Osteoblast (primary cell): ENCODE data around the gene DGKQ. TPM values are rescaled to one million over a fixed set of nuclear protein-coding genes. Genes with fewer than 3 reads are reported as not detected.

ENCODE experiments used
- DNase-seq: peaks from one replicate; pipeline ENCODE4 v3.0.0; 2011; ENCODE audit warnings: low spot score, mixed read lengths; ENCODE audit not compliant: insufficient read length; ENCODE audit errors: missing footprints
- H2AFZ ChIP-seq: 2 replicates; pipeline ENCODE4 v1.6.0; 2011; ENCODE audit warnings: mild to moderate bottlenecking, low read length
- H3K27ac ChIP-seq: 2 replicates; pipeline ENCODE4 v1.5.1; 2011; ENCODE audit warnings: mild to moderate bottlenecking, low read depth, low read length, moderate library complexity
- H3K27me3 ChIP-seq: 2 replicates; pipeline ENCODE4 v1.6.0; 2012; ENCODE audit warnings: mild to moderate bottlenecking, control low read depth, inconsistent platforms, low read length, moderate library complexity; ENCODE audit not compliant: insufficient read depth
- H3K36me3 ChIP-seq: 2 replicates; pipeline ENCODE4 v1.5.1; 2011; ENCODE audit warnings: mild to moderate bottlenecking, low read length, control low read depth, moderate library complexity; ENCODE audit not compliant: insufficient read depth
- H3K4me1 ChIP-seq: 2 replicates; pipeline ENCODE4 v1.5.1; 2011; ENCODE audit warnings: mild to moderate bottlenecking, low read length, control low read depth, moderate library complexity; ENCODE audit not compliant: insufficient read depth
- H3K4me2 ChIP-seq: 2 replicates; pipeline ENCODE4 v1.6.0; 2011; ENCODE audit warnings: mild to moderate bottlenecking, low read length; ENCODE audit not compliant: insufficient read depth
- H3K4me3 ChIP-seq: fragments of 200-600 bp; sonication (generic); 3 replicates; pipeline ENCODE4 v1.5.1; 2012; ENCODE audit warnings: mild to moderate bottlenecking, low read length, inconsistent platforms; ENCODE audit not compliant: insufficient read depth
- H3K79me2 ChIP-seq: 2 replicates; pipeline ENCODE4 v1.6.0; 2012; ENCODE audit warnings: mild to moderate bottlenecking, low read length, control low read depth, inconsistent platforms; ENCODE audit not compliant: insufficient read depth
- H3K9me3 ChIP-seq: 2 replicates; pipeline ENCODE4 v1.5.1; 2011; ENCODE audit warnings: low read depth, low read length, control low read depth
- H4K20me1 ChIP-seq: 2 replicates; pipeline ENCODE4 v1.6.0; 2012; ENCODE audit warnings: mild to moderate bottlenecking, low read length, control low read depth; ENCODE audit not compliant: insufficient read depth
- total RNA-seq: library from RNA; depleted of rRNA; stranded (reverse); fragments of >200 nt; gene quantifications from 2 replicates; pipeline ENCODE4 v1.2.3, GENCODE V29; 2012
- TF ChIP-seq, protein P1 (sequence below): IDR thresholded peaks from 2 replicates; pipeline ENCODE4 v1.5.1; 2011; ENCODE audit warnings: mild to moderate bottlenecking, low read depth, low read length, moderate library complexity; ENCODE audit errors: extremely low read depth

Gene DGKQ
- total RNA-seq, 1 donor, result 15.2 TPM

DNA sequence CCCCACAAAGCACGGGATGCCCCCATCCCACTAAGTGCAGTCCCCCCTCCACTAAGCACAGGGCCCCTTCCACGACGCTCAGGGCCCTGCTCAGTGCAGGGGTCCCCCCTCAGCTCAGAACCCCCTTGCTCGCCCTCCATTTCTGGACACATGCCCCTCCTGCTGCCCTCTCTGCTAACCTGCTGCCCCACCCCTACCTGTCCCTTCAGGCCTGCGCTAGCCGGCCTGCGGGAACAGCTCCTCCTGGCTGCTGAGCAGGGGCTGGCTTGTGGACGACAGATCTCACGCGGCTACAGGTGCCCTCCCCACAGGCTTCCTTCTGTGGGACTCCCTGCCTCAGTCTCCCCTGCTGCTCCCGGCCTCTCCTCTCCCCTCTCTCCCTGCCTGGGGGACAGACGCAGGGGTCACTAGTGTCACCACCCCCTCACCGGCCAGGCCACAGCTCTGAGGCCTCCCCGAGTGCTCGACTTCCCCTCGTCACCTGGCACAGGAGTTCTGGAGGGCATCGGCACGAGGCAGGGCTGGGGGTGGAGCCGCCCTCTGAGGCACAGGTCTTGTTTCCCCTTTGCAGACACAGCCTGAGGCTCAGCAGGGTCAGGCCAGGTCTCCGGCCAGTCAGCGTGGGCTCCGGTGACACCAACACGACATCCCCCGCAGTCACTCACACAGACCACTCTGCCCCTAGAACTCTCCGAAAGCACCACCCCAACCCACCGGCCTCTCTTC lies 62.8 kb downstream of the DGKQ start:
- no peak overlapping the region for H3K27ac ChIP-seq
- TF ChIP-seq, protein P1, sequence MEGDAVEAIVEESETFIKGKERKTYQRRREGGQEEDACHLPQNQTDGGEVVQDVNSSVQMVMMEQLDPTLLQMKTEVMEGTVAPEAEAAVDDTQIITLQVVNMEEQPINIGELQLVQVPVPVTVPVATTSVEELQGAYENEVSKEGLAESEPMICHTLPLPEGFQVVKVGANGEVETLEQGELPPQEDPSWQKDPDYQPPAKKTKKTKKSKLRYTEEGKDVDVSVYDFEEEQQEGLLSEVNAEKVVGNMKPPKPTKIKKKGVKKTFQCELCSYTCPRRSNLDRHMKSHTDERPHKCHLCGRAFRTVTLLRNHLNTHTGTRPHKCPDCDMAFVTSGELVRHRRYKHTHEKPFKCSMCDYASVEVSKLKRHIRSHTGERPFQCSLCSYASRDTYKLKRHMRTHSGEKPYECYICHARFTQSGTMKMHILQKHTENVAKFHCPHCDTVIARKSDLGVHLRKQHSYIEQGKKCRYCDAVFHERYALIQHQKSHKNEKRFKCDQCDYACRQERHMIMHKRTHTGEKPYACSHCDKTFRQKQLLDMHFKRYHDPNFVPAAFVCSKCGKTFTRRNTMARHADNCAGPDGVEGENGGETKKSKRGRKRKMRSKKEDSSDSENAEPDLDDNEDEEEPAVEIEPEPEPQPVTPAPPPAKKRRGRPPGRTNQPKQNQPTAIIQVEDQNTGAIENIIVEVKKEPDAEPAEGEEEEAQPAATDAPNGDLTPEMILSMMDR, result no peak
- DNase-seq, result peak; percentile 74
- no peak overlapping the region for H3K4me2 ChIP-seq
- H2AFZ ChIP-seq, result no peak overlapping the region
- no peaks in the 10 kb centered on the region for H3K4me1 ChIP-seq
- no peaks in the 10 kb centered on the region for H3K27me3 ChIP-seq
- H4K20me1 ChIP-seq, result peaks cover 21% of the 10 kb centered on the region
- H3K4me3 ChIP-seq, result no peak overlapping the region
- H3K36me3 ChIP-seq, result no peaks in the 10 kb centered on the region
- no peaks in the 10 kb centered on the region for H3K9me3 ChIP-seq
- peaks cover 89% of the 10 kb centered on the region for H3K79me2 ChIP-seq

DNA sequence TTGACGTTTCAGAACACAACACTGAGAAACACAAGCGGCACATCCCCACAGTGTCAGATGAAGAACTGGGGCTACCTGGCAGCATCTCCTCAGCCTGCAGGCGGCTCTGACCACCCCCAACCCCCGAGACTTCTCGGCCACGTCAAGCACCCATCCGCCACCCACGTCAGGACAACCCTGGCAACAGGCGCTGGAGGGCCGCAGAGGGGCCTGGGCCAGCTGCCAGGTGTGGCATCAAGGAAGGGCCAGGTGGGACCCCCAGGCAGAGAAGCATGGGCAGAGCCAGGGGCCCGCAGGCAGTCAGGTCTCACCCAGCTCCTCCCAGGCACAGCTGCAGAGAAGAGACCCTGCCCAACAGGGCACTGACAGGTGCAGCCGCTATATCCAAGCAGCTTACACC lies 63.5 kb downstream of the DGKQ start:
- Histone ChIP-seq H3K4me3 (no peak overlapping the region), H3K4me2 (no peak overlapping the region), H3K79me2 (peaks cover 88% of the 10 kb centered on the region), H3K36me3 (peaks cover 5% of the 10 kb centered on the region), H3K9me3 (no peaks in the 10 kb centered on the region), H2AFZ (no peak overlapping the region), H3K4me1 (no peaks in the 10 kb centered on the region), H3K27me3 (no peaks in the 10 kb centered on the region), H4K20me1 (peaks cover 24% of the 10 kb centered on the region), H3K27ac (no peak overlapping the region)
- TF ChIP-seq, protein P1, result no peak
- no peak for DNase-seq

DNA sequence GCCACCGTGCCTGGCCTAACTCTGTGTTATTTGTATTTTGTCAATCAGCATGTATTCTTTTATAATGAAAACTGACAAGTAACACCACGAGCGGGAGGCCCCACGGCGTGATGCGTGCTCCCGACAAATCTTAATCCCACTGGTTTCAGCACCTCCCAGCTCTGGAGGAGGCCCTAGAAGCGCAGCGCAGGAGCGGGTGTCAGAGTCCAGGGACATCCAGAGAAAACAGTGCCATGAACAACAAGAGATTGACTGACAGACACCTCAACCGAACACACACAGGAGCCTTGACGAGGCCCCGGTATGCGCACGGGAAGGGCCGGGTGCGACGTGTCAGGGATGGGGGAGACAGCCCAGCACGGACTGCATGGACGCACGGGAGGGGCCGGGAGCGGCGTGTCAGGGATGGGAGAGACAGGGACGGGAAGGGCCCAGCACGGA lies 64.2 kb downstream of the DGKQ start:
- DNase-seq, result no peak
- H4K20me1 ChIP-seq, result peaks cover 26% of the 10 kb centered on the region
- H3K4me3 ChIP-seq, result no peak overlapping the region
- no peak overlapping the region for H3K4me2 ChIP-seq
- H3K27ac ChIP-seq, result no peak overlapping the region
- H3K4me1 ChIP-seq, result no peaks in the 10 kb centered on the region
- no peaks in the 10 kb centered on the region for H3K9me3 ChIP-seq
- peaks cover 82% of the 10 kb centered on the region for H3K79me2 ChIP-seq
- TF ChIP-seq, protein P1, result no peak
- H2AFZ ChIP-seq, result no peak overlapping the region
- H3K36me3 ChIP-seq, result peaks cover 8% of the 10 kb centered on the region
- H3K27me3 ChIP-seq, result no peaks in the 10 kb centered on the region

Other genes starting within 250 kb of the DGKQ start
- not detected in 2 replicates for gene CPLX1, start 147.4 kb downstream of the DGKQ start, total RNA-seq
- 45.7 and 48.9 TPM in 2 replicates for gene GAK, start 41.3 kb downstream of the DGKQ start, total RNA-seq
- gene TMEM175, start 41.1 kb downstream of the DGKQ start, total RNA-seq, result 12.4 and 13.8 TPM in 2 replicates
- gene IDUA, start 13.5 kb upstream of the DGKQ start, total RNA-seq, result 23.0 and 26.4 TPM in 2 replicates
- 0.36 and 0.59 TPM in 2 replicates for gene SLC26A1, start 19.8 kb upstream of the DGKQ start, total RNA-seq
- 29.2 and 30.8 TPM in 2 replicates for gene FGFRL1, start 38.1 kb upstream of the DGKQ start, total RNA-seq
- gene RNF212, start 140.0 kb upstream of the DGKQ start, total RNA-seq, result 7.1 and 7.6 TPM in 2 replicates
- 29.8 and 38.7 TPM in 2 replicates for gene SPON2, start 199.0 kb upstream of the DGKQ start, total RNA-seq